ENCODE measurements around the gene DLX5.
"Not testable (repeated sequence)": the region's sequence is repeated elsewhere in the genome, so short reads cannot be mapped to it uniquely, and the experiment has no call there.

DLX5 gene

GRCh38 chr7:97024209-97025129 lies at the start of gene DLX5:
DLX5 (minus strand) TSS chr7:97024831; CDS start chr7:97024623, 208 bp downstream.
- no peak for DNase-seq

GRCh38 chr7:97072025-97072424 lies 47.4 kb upstream of the DLX5 start:
- DNase-seq, result not testable (repeated sequence)

- DNase-seq, result peak; percentile 48
Measured at GRCh38 chr7:97064972-97065587, 40.4 kb upstream of the DLX5 start.

GRCh38 chr7:97064020-97064419 lies 39.4 kb upstream of the DLX5 start:
- DNase-seq, result no peak

GRCh38 chr7:97043281-97043680 lies 18.6 kb upstream of the DLX5 start:
- DNase-seq, result no peak

GRCh38 chr7:97039374-97040065 lies 14.9 kb upstream of the DLX5 start:
- no peak for DNase-seq

GRCh38 chr7:97034213-97034852 lies 9.7 kb upstream of the DLX5 start:
- DNase-seq, result not testable (repeated sequence)

- peak; percentile 70 for DNase-seq
Measured at GRCh38 chr7:97027427-97028234, 3.0 kb upstream of the DLX5 start.

GRCh38 chr7:97026715-97027426 lies 2.2 kb upstream of the DLX5 start:
- DNase-seq, result no peak

GRCh38 chr7:97025983-97026714 lies 1.5 kb upstream of the DLX5 start:
- no peak for DNase-seq

- DNase-seq, result no peak
Measured at GRCh38 chr7:97025130-97025499, 484 bp upstream of the DLX5 start.

GRCh38 chr7:97022491-97023306 lies 1.9 kb downstream of the DLX5 start:
- DNase-seq, result no peak

GRCh38 chr7:97021747-97022490 lies 2.7 kb downstream of the DLX5 start:
- no peak for DNase-seq

- DNase-seq, result no peak
Measured at GRCh38 chr7:97020996-97021746, 3.5 kb downstream of the DLX5 start.

- DNase-seq, result no peak
Measured at GRCh38 chr7:97020601-97020995, 4.0 kb downstream of the DLX5 start.

GRCh38 chr7:97019710-97020225 lies 4.9 kb downstream of the DLX5 start:
- DNase-seq, result no peak

GRCh38 chr7:97018791-97019531 lies 5.7 kb downstream of the DLX5 start:
- no peak for DNase-seq
